Activated CD4-positive, alpha-beta T cell treated with anti-CD3 and anti-CD28 coated beads for 48 hours (primary cell): ENCODE results near the gene SERPIND1.

Experiments
- DNase-seq: peaks from one replicate; pipeline ENCODE4 v3.0.0-alpha.2; 2020

SERPIND1 gene

GRCh38 chr22:20793748-20794649 is 20.1 kb downstream of the SERPIND1 start:
- no peak for DNase-seq

DNA sequence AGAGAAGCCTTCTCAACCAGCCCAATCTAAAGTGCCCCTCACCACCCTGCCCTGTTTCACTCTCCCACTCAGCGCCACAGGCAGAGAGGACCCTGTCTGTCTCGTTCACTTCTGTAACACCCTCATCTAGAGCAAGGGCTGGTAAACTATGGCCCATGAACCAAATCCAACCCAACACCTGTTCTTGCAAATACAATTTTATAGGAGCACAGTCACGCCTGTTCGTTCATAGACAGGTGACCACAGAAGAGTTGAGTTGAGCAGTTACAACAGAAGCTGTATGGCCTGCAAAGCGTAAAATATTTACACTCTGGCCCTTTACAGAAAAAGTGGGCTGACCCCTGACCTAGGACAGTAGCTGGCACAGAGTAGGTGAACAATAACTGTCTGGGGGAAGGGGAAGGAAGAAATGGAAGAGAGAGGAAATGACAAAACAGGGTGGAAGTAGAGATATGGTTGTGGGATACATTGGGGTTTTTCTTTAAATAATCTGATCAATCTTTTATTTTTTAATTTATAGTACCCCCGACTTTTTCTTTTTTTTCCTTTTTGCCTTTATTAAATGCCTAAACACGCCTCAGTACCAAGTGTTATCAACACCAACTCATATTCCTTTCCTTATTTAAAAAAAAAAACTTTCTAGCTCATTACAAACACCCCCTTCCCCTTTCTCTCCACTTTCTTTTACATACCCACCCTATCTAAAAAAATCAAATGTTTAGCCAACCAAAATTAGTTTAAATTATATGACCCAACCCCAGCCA is 20.9 kb downstream of the SERPIND1 start:
- DNase-seq: no peak

- DNase-seq: no peak
Measured at GRCh38 chr22:20796731-20797130, 22.8 kb downstream of the SERPIND1 start.

DNA sequence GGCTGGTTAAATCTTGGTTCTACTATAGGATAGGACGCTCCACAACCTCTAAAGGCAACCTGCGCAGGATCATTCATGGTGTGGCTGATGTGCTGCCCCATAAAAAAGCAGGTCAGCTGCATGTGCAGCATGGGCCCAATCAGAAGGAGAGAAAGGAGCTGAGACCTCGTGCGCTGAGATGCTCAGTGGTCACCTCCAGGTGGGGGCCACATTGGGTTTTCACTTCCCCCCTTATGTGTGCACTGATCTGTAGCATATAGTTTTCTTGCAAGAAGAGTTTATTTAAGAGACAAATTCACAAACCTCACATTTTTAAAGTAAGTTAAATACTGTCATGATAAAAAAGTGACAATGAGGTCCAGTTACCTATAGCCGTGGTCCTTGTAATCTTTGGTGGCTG is 24.3 kb downstream of the SERPIND1 start:
- no peak for DNase-seq

DNA sequence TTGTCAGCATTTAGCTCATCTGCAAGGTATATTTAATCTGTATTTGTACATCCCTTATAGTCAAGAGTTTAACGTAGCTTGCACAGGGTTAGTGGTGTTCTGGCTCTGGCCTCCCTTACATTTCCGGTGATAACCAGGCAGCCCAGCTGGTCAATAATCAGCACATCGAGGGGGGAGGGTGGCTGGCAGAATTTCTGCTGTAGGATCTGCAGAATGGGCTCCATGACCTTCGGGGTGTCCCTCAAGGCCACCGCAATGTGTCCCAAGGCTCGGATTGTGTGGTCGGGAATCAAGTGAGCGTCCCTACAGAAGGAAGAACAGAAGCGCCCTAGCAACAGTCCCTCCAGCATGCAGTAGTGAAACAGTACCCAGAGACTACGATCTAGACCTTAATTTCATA is 25.1 kb downstream of the SERPIND1 start:
- DNase-seq: no peak

DNA sequence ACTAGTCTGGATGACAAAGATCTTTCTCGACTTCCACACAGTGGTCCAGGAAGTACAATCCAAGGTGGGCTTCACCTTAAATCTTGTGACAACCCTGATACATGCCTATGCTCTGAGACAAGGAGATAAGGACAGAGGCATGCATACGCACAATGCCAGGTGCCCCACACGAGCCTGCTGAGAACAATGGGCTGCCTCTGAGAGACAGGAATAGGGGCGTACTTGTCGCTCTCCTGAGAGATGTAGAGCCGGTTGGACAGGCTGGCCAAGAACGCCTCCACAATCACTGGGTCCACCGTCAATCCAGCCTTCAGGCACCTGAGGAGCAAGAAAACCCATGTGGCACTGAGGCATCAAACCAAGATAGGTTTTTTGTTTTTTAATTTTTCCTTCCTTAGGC is 25.5 kb downstream of the SERPIND1 start:
- DNase-seq: no peak

DNA sequence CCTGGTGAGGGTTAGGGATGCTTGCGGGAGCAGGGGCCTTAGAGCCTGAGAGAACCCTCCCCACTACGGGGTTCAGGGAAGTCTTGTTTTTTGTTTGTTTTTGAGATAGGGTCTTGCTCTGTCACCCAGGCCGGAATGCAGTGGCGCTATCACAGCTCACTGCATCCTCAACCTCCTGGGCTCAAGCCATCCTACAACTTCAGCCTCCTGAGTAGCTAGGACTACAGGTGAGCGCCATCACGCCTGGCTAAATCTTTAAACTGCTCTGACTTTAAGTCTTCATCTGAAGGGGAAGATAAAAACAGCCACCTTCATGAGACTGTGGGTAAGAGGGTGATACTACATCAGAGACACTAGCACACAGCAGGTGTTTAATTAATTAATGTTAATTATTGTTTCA is 28.5 kb downstream of the SERPIND1 start:
- DNase-seq: no peak

- DNase-seq: no peak
Measured at GRCh38 chr22:20802922-20803553, 29.1 kb downstream of the SERPIND1 start.

GRCh38 chr22:20803696-20804324 is 29.9 kb downstream of the SERPIND1 start:
- peak; percentile 58 for DNase-seq

- no peak for DNase-seq
Measured at GRCh38 chr22:20804650-20805049, 30.7 kb downstream of the SERPIND1 start.

DNA sequence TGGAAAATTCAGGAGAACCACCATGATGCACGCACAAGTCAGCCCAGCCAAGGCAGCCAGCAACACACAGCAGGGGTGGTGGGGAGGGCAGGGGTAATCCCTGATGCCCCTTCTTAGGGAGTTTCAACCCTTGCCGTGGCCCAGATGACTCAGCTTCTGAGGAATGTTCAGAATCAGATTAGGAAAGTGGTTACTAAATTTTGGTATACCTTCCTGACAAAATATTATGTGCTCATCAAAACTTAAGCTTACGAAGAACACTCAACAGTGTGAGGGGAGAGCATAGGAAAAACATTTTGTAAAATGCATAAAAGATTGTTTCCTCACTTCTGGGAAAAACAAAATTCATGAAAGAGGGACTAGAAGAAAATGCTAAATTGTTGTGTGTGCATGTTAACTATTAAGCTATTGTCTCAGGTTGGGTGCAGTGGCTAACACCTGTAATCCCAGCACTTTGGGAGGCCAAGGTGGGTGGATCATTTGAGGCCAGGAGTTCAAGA is 32.1 kb downstream of the SERPIND1 start:
- DNase-seq: peak; percentile 21

- no peak for DNase-seq
Measured at GRCh38 chr22:20807315-20807752, 33.4 kb downstream of the SERPIND1 start.

DNA sequence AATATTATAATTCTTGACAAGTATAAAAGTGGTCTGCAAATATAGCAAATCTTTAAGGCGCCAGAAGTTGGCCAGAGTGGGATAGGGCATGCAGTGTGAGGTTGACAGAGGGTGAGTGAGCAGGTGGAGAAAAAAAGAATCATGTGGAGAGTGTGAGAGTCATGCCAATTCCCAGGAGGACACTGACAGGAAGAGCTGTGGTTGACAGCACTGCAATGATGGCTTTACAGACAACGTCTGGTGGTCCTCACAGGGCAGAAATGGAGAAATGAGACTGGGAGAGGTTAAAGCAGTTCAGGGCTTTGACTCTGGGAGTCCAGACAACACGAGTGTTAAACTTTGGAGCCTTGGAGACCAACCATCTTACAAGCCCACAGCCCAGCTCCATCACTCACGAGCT is 34.9 kb downstream of the SERPIND1 start:
- no peak for DNase-seq

GRCh38 chr22:20809538-20810185 is 35.7 kb downstream of the SERPIND1 start:
- no peak for DNase-seq

DNA sequence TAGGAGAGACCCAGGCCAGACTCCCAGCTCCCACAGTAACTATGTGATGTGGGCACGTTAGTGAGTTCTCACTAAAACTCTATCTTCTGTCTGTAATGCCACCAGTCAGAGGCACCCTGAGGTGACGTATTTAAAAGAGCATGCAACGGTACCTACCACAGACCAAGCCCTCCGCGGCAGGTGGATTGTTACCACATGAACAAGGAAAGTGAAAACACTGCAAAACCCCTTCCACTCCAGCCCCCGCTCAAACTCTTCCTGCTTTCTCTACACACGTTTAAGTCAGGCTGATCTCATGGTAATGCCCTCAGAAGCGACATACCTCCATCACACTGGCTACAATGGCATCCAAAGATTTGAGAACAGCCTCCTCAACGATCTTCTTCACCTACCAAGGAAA is 36.7 kb downstream of the SERPIND1 start:
- DNase-seq: peak; percentile 39

GRCh38 chr22:20811171-20811570 is 37.3 kb downstream of the SERPIND1 start:
- no peak for DNase-seq

DNA sequence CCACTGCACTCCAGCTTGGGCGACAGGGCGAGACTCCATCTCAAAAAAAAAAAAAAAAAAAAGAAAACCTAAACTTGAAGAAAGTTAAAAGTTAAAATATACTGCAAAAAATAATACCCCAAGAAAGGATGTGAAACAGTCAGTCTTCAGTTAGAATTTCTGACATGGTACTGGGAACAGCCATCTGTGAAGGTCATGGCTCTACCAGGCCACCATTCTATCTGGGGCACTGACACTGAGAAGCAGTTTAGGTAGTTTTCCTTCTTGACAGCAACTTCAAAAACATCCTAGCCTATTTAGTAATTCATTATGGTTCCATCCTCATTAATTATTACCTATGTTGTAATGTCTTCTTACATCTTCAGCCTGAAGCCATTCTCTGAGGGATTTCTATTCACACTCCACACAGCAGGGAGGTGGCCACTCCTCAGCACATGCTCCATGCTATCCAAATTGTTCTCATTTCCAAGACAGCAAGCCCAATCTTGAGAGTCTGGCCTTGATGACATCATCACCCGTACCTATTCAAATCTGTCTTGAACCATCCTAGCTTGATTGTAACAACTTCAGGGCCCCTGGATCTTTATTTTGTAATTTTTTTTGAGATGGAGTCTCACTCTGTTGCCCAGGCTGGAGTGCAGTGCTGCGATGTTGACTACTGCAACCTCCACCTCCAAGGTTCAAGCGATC is 38.2 kb downstream of the SERPIND1 start:
- no peak for DNase-seq

- no peak for DNase-seq
Measured at GRCh38 chr22:20813056-20813455, 39.1 kb downstream of the SERPIND1 start.

DNA sequence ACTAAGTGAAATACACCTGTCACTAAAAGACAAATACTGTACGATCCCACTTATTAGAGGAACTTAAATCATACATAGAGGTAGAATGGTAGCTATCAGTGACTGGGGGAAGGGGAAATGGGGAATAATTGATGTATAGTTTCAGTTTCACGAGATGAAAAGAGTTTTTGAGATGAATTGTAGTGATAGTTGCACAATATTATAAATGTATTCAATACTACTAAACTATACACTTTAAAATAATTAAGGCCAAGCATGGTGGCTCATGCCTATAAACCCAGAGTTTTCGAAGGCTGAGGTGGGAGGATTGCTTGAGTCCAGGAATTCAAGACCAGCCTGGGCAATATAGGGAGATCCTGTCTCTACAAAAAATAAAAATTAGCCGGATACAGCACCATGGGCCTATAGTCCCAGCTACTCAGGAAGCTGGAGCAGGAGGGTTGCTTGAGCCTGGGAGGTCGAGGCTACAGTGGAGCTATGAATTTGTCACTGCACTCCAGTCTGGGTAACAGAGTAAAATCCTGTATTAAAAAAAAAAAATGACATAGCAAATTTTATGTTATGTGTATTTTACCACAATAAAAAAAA is 40.4 kb downstream of the SERPIND1 start:
- DNase-seq: no peak

DNA sequence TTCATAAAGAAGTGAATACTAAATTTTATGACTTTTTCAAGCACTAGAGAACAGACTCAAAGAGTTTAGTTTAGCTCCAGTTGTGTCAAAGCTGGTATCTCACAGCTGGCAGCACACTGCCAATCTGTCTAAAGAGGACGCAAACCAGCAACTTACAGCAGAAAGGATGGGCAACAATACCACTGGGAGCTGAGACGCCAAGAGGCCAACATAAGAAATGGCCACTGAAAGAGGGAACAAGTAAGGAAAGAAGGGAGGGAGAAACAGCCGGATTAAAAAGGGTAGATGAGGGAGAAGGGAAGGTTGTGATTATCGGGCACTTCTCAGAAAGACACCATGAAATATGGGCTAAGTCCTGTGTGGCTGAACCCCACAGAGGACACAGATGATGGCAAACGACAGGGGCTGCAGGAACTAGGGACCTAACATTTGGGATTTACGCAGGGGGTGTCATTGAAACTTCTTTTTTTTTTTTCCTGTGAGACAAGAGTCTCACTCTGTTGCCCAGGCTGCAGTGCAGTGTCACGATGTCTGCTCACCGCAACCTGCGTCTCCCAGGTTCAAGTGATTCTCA is 41.7 kb downstream of the SERPIND1 start:
- DNase-seq: no peak

- DNase-seq: no peak
Measured at GRCh38 chr22:20816559-20816958, 42.6 kb downstream of the SERPIND1 start.
